SKM-1 (cell line): ENCODE data around the gene CPHXL2.

ENCODE experiments used
- DNase-seq: peaks from one replicate; lab custom pipeline; 2025; ENCODE audit not compliant: unreplicated experiment; lab: John Stamatoyannopoulos, UW

Gene CPHXL2

DNA sequence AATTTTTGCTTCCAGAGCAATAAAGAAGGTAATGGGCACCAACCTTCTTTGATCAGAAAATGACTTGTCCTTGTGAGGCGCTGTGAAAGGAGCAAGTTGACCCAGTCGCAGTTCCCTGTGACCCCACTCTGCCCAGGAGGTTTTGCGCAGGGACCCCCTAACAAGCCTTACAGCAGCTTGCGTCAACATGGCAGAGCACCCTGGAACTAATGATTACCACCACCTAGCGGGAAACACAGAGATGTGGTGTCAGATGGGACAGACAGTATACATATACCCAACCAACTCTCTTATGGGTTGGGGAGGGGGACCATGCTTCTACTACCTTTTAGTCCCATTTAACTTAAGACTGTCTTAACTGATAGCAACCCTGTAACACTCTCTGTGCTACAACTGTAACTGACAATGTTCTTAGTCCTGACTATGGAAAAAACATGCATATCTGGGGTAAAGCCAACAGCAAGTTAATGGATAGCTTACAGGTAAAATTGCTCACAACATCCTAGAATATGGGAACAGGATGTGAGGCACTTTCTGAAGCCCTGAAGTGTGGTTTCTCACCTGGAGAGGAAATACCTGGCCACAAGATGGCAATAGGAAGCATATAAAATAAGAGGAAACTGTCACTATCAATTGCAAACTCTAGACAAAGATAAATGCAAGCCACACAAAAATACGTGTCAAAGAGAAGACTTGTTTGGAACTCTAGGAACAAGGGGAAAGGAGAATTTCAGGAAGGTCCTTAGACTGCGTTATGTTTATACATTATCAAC is 32.4 kb downstream of the CPHXL2 start:
- DNase-seq = no peak

DNA sequence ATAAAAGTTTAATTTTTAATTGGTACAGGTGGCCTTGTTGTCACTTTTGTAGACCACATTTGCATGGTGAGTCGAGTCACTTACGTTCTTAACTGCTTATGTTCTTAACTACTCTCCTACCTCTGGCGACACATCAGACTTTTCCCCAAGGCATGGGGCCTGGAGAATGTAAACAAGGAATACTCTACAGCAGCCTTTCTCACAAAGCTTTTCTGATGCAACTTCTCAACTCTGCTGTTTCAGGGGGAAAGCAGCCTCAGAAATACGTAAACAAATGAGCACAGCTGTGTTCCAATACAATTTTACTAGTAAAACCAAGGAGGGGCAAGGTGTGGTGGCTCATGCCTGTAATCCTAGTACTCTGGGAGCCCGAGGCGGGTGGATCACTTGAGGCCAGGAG is 36.2 kb downstream of the CPHXL2 start:
- DNase-seq = no peak

DNA sequence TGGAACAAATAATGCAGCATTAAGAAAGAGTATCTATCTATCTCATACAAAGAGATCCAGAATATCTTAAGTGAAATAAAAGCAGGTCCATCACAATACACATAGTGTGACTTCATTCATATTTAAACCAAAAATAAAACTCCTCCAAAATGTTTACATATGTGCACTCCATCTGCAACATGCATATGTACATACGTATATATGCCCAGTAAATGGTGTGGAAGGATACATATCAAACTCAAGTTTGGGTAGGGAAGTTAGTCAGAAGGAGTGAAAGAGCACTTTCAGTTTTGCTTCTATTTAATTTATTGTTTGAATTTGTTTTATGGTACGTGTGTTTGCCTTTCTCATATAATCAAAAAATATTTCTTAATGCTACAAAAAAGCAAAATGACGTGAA is 41.8 kb downstream of the CPHXL2 start:
- DNase-seq = no peak

DNA sequence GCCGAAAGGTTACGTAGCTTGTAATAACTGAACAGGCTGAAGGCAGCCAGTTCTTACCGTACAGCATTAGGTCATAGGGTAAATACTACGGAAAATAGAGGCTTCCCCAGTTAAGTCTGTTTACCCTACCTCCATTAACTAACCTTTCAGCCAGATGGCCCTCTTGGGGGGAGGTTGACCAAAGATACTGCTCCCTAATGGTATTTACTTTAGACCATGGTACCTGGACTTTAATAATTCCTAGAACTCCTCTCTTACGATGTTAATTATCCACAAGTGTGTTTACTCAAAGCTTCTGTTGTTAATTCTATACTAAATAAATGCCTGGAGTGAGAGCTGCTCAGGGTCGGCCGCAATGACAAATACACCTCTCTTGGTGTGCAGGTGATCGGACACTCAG is 44.0 kb downstream of the CPHXL2 start:
- DNase-seq = no peak

DNA sequence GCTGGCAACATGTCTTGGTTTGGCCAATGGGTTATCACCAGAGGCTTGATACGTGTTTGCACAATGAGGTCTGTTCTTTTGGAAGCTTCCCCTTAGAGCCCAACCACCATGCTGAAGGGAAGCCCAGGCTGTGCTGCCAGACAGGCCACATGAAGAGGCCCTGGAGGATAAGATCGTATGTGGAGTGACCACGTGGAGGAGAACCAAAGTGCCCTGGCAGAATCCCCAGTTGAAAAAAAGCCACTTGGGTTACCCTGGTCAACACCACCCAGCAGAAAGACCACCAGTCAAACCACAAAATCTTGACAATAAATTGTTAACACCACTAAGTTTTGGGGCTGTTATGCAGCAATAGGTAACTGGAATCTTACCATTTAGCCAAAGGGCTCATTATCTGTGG is 46.8 kb downstream of the CPHXL2 start:
- no peak for DNase-seq

DNA sequence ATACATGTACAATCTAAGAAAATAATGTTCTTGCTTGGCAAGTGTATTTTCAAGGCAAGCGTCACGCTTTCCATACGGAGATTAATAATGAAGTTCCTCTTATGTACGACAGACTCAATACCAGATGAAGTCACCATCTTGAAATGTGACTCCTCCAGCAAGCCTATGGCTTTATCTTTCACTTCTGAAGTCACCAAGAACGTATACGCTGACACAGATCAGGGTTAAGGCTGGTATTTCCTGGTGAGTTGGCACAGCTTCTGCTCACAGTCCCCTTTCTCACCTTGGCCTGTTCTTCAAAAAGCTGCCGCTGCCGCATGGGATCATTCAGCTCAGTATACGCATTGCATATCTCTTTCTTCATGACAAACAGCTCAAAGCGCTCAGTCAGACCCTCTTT is 47.7 kb downstream of the CPHXL2 start:
- DNase-seq = no peak

DNA sequence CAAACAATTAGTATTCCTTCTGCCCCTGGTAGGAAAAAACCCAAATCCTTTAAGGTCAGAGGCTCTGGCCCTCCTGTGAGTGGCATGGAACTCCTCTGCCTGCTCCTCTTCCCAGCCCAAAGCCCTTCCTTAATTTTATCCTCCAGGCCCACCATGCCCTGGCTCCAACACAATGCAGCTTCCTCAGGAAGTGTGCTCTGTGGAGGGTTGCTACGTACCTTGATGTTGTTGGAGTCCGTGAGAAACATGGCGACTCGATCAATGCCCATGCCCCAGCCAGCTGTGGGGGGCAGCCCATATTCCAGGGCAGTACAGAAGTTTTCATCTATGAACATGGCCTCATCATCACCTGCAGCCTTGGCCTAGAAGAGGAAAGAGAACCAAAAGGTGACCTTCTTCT is 48.5 kb downstream of the CPHXL2 start:
- no peak for DNase-seq

DNA sequence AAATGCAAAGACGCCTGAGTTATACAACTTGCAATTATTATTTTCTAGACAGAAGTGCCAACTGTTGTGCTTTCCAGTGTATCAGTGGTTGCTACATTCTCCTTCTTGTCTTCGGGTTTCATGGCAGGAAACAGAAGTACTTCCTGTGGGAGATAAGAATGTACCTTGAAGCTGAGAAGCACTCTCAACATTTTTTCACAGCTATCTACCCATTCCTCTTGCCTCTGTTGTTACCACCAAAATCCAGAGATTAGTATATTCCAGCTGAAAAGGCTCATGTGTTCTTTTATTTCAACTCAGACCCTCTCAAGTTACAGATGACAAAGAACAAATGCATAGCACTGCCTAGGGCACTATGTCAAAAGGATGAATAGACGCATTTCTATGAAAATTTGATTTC is 49.0 kb downstream of the CPHXL2 start:
- DNase-seq = no peak

DNA sequence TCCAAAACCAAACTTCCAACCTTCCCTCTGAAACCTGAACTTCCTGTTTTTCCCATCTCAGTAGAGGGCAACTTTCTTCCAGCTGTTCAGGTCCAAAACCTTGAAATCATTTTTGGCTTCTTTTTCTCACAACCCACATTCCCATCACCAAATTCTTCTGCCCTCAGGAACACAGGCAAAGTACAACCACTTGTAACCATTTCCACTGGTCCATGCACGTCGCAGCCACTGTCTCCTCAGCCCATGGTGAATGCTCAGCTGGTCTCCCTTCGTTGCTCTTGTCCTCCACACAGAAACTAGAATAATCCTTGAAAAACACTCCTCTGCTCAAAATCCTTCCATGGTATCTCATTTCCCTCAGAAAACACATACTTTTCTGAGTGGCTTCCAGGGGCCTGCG is 50.0 kb downstream of the CPHXL2 start:
- no peak for DNase-seq

DNA sequence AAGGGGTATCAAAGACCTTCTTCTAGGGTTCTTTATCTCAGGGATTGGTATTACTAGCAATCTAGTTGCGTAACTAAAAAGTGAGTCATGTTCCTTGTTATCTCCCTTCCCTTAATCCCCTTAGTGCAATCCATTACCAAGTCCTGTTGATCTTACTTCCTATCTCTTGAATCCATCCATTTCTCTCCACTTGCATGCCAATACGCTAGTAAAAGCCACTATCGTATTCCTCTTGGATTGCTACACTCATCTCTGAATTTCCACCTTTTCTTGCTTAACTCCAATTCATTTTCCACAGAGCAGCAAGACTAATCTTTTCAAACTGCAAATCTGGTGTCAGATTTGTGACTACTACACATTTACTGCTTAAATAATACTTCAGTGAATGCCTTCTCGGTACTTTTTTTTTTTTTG is 51.9 kb downstream of the CPHXL2 start:
- DNase-seq = no peak

DNA sequence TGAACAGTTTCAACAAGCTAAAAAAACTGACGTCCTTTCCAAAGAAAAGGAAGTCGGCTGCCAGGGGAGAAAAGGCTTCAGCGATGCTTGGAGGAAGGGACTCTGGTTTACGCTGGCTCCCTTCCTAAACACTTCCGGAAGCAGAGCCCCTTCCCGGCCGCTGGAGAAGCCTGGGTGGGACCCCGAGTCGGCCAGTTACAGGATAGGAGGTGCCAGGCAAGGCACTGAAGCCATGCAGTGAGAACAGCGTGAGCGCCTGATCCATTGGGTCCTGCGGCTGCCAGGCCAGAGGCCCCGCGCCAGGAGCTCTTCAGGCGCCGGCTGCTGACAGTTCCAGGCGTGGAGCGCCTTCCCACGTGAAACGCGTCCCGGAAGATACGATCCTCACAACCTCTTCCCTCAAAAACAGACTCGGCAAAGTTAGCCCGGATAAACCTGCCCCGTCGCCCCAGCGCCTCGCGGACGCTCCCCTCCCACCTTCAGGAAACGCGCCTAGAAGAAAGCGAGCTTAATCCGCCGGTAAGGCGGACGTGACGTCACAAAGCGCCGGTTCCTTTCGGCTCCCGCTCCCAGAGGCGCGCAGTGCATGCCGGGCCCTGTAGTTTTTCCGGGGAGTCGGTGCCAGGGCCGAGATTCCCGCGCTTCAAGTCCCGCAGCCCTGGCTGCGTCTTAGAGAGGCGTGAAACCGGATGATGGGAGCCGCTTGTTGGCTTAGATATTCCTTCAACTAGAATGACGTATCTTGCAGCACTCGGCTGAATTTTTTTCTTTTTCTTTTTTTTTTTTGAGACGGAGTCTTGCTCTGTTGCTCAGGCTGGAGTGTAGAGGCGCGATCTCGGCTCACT is 53.8 kb downstream of the CPHXL2 start, which contains the start of gene ADAT1:
Gene ADAT1 (minus strand): TSS at position 521 of the 845 bp plus-strand sequence. CDS start 2,482 bp downstream, outside the sequence.
- DNase-seq = peak; percentile 96

DNA sequence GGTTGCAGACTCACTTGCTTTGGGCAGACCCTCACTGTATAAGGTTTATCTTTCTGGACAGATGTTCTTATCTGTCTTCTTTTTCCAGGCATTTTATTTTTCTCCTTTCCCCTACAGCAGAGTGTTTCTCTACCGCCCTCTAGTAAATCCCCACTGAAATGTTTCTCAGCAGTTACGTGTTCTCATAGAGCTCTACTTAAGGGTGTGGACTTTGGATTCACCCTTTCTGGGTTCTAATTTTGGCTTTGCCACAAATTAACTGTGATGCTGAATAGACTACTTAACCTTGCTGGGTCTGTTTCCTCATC is 55.7 kb downstream of the CPHXL2 start:
- DNase-seq = no peak

DNA sequence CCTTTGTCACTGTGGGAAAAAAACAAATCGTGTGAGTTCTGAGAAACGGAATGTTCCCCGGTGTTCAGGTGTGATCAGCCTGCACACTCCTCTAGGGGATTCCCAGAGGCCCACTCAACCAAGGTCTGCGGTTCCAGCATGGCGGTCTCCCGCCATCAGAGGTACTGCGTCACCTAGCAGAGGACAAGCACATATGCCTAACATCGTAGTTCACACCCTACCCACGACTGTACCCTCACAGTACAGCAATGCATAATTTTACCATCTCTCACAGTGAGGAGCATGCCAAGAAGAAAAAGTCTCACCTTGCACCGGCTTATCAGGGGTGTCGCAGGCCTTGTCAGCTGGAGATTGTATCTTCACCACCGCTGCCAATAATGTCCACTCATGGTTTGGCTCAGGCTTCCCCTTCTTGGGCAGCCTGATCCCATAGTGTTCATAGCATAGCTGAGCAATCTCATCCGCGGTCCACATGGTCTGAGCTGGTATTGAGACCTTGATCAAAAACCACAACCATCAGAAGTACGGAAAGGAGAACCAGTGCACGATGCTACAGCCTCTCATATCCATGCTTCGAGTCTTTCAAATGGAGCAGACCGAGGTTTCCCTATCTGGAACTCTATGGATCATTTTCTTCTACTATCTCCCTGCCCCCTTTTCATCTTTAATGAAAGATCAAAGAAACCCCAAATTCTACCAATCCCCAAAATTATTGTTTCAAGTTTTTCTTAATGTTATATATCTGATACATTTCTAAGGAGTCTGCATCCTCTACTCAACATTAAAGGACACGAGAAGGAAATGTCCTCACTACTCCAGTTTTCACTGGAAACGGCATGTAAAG is 56.3 kb downstream of the CPHXL2 start:
- DNase-seq = no peak

DNA sequence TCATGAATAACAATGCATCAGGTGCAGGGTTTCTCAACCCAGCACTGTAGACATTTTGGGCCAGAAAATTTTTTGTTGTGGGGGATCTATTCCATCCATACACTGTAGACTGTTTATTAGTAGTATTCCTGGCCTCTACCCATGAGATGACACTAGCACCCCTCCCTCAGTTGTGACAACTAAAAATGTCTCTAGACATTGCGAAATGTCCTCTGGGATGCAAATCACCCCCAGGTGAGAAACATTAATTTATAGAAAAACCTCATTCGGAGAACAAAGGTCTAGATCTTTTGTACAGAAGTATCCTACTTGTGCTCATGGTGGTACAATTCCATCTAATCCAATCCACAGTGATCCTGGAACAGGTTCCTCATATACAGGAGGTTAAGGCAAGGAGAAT is 58.0 kb downstream of the CPHXL2 start:
- no peak for DNase-seq

DNA sequence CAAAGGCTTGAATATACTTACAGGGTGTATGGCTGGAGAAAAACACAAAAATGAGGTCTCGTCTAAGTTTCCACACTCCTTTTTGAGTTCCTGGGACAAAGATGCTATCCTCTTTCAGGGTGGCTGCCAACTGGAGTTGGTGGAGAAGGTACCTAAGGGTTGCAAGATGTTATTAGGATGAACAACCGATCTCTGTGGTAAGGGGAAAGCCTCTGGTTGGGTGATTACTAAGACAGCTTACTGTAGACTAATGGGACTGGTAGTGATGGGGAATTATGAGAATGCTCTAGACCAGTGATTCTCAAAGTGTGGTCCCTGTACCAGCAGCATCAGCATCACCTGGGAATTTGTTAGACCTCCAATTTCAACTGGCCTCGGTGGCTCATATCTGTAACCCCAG is 59.7 kb downstream of the CPHXL2 start:
- DNase-seq = no peak

DNA sequence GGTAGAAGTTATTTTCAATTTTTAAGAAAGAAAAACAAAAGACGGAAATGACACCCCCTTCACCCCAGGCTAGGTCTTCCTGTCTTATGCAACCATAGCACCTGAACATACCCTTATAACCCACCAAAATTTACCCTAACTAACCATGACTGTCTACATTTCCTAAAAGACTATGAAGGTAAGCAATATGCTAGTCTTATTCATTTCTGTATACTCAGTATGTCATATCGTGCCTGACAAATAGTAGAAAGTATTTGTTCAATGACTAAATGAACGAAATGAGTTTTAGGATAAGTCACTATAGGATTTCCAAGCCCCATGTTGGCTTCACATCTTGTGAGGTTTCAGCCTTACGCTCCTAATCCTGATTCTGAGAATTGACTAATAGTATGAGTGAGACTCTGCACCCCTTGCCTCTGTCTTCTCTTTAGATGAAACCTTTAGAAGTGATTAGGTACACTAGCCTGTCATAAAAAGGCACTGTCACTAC is 60.2 kb downstream of the CPHXL2 start:
- no peak for DNase-seq

DNA sequence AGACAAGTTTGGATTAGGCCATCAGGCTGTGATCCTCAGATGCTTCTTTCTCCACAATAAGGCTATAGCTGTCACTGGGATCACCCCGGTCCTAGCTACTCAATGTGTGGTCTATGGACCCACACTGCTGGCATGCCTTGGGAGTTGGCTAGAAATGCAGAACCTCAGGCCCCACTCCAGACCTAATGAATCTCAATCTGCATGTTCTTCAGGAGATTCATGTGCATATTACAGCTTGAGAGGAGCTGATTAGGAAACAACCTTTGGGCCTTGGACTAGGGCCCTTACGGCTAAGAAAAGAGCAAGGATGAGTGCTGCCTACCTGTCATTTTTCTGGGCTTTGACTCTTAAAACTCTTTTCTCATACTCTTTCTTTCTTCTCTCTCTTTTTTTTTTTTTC is 61.2 kb downstream of the CPHXL2 start:
- no peak for DNase-seq

DNA sequence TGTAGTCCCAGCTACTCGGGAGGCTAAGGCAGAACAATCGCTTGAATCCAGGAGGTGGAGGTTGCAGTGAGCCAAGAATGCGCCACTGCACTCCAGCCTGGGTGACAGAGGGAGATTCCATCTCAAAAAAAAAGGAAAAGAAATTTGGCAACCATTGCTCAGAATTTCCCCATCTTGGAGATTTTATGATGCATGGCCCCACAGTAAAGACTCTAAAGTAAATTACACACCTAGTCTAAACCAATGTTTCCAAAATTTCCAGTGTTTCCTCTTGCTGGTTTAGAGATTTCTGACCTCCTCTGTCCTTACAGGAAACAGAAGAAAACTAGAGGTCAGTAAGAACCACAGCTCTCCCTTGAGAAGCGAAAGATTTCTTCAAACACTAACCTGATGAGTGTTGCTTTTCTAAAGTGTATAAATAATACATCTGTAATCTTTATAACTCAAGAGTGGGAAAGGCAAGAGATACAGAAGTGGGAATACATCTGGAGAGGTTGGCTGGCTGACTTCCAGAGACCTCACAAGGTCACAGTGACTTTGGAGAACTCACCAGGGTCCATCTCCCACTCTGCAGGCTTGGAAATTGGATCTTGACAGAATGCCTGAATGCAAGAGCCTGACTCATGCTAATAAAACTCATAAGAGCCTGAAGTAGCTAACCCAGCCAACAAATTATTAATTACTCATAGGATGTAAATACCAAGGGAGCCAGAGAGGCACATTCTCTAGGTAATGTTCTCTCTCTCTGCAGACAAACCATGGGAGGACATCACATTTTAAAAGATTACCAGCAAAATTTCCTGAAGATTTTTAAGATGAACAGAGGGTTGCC is 62.5 kb downstream of the CPHXL2 start:
- DNase-seq = no peak
